Measurements from ENCODE around the gene CCR3. TPM values are rescaled to one million over a fixed set of nuclear protein-coding genes. Genes with fewer than 3 reads are reported as not detected.

The CCR3 gene
- total RNA-seq, 2 experiments from 2014 or later, result not detected

- Mint-ChIP-seq H3K4me3 (no peak overlapping the region), H3K27me3 (peaks cover 4% of the 10 kb centered on the region), H3K4me1 (ENCODE audit: low read depth) (peaks cover 64% of the 10 kb centered on the region), H3K36me3 (ENCODE audit: low read depth) (no peaks in the 10 kb centered on the region), H3K27ac (peak overlapping the region; percentile 73), H3K9me3 (no peaks in the 10 kb centered on the region)
- intact Hi-C loops (cut with micrococcal nuclease), result no loop called here
- ChIA-PET POLR2A (interaction anchor here (0.7 to 3.0 kb wide), 13 partner anchors 14 to 327 kb away, joined by 3 to 25 read pairs (median 4); partner anchors contain the start of genes CCR1, CCR2, CCR5 and CCRL2), CTCF (interaction anchor here (0.7 to 4.0 kb wide), 10 partner anchors 9 to 222 kb away, joined by 3 to 54 read pairs (median 5); partner anchors contain the start of genes CCR1 and CCR5)
- ATAC-seq (no peak), DNase-seq (no peak)
- no peak for TF ChIP-seq CTCF (IDR thresholded peaks at IDR 0.05)
These were observed 58.2 kb downstream of the CCR3 start for GRCh38 chr3:46300461-46300789.

GRCh38 chr3:46301122-46301835 lies 59.0 kb downstream of the CCR3 start:
- Mint-ChIP-seq H3K27me3 (peaks cover 4% of the 10 kb centered on the region), H3K36me3 (ENCODE audit: low read depth) (no peaks in the 10 kb centered on the region), H3K27ac (peak overlapping the region; percentile 70), H3K4me1 (ENCODE audit: low read depth) (peaks cover 61% of the 10 kb centered on the region), H3K9me3 (no peaks in the 10 kb centered on the region), H3K4me3 (no peak overlapping the region)
- no peak for TF ChIP-seq CTCF (IDR thresholded peaks at IDR 0.05)
- CTCF ChIA-PET, result interaction anchor here (2.2 to 4.0 kb wide), 2 partner anchors 11 to 69 kb away, joined by 5 to 54 read pairs; partner anchors contain the start of gene CCR5
- DNase-seq (no peak), ATAC-seq (no peak)
- POLR2A ChIA-PET, result interaction anchor here (1.3 to 3.0 kb wide), 2 partner anchors 47 to 69 kb away, joined by 4 to 25 read pairs; partner anchors contain the start of gene CCR5
- intact Hi-C loops (cut with micrococcal nuclease), result no loop called here

- ChIA-PET POLR2A (interaction anchor here (1.4 kb wide), 1 partner anchor 46 kb away, joined by 4 read pairs; no protein-coding TSS in a partner anchor), CTCF (interaction anchor here (1.0 to 1.4 kb wide), 2 partner anchors 48 to 75 kb away, joined by 3 to 4 read pairs; no protein-coding TSS in a partner anchor)
- Mint-ChIP-seq H3K27me3 (no peaks in the 10 kb centered on the region), H3K4me3 (no peak overlapping the region), H3K9me3 (no peaks in the 10 kb centered on the region), H3K4me1 (ENCODE audit: low read depth) (peaks cover 42% of the 10 kb centered on the region), H3K36me3 (ENCODE audit: low read depth) (no peaks in the 10 kb centered on the region), H3K27ac (no peak overlapping the region)
- intact Hi-C loops (cut with micrococcal nuclease), result no loop called here
- DNase-seq (no peak), ATAC-seq (no peak)
- no peak for TF ChIP-seq CTCF (IDR thresholded peaks at IDR 0.05)
These were observed 61.0 kb downstream of the CCR3 start for GRCh38 chr3:46303240-46303639.

GRCh38 chr3:46304739-46305138 lies 62.5 kb downstream of the CCR3 start:
- ATAC-seq (no peak), DNase-seq (no peak)
- intact Hi-C loops (cut with micrococcal nuclease), result no loop called here
- H3K4me1 Mint-ChIP-seq (ENCODE audit: low read depth), result peaks cover 27% of the 10 kb centered on the region
- ChIA-PET POLR2A (no interaction called here), CTCF (interaction anchor here (1.4 kb wide), 1 partner anchor 73 kb away, joined by 3 read pairs; no protein-coding TSS in a partner anchor)
- no peaks in the 10 kb centered on the region for H3K27me3 Mint-ChIP-seq
- H3K4me3 Mint-ChIP-seq, result no peak overlapping the region
- no peaks in the 10 kb centered on the region for H3K36me3 Mint-ChIP-seq (ENCODE audit: low read depth)
- H3K9me3 Mint-ChIP-seq, result no peaks in the 10 kb centered on the region
- TF ChIP-seq CTCF (IDR thresholded peaks at IDR 0.05), result no peak
- no peak overlapping the region for H3K27ac Mint-ChIP-seq

- Mint-ChIP-seq H3K9me3 (peaks cover 8% of the 10 kb centered on the region), H3K27me3 (peaks cover 10% of the 10 kb centered on the region), H3K36me3 (ENCODE audit: low read depth) (no peaks in the 10 kb centered on the region), H3K4me1 (ENCODE audit: low read depth) (peaks cover 11% of the 10 kb centered on the region), H3K4me3 (no peak overlapping the region), H3K27ac (no peak overlapping the region)
- no peak for ATAC-seq
- ChIA-PET POLR2A (interaction anchor here (0.6 kb wide), 1 partner anchor 127 kb away, joined by 3 read pairs; no protein-coding TSS in a partner anchor), CTCF (interaction anchor here (0.8 to 1.7 kb wide), 4 partner anchors 12 to 98 kb away, joined by 3 to 5 read pairs (median 3); no protein-coding TSS in a partner anchor)
- DNase-seq, result no peak
- no peak for TF ChIP-seq CTCF (IDR thresholded peaks at IDR 0.05)
- intact Hi-C loops (cut with micrococcal nuclease), result no loop called here
These were observed 70.7 kb downstream of the CCR3 start for GRCh38 chr3:46312991-46313390.

Measured in activated CD8-positive, alpha-beta T cell treated with anti-CD3 and anti-CD28 coated beads for 36 hours (primary cell).